ENCODE results near the gene DAB2. TPM values are rescaled to one million over a fixed set of nuclear protein-coding genes. Genes with fewer than 3 reads are reported as not detected.

The DAB2 gene
- total RNA-seq, 1 experiment from 2014 or later = 5.5 TPM

DNA sequence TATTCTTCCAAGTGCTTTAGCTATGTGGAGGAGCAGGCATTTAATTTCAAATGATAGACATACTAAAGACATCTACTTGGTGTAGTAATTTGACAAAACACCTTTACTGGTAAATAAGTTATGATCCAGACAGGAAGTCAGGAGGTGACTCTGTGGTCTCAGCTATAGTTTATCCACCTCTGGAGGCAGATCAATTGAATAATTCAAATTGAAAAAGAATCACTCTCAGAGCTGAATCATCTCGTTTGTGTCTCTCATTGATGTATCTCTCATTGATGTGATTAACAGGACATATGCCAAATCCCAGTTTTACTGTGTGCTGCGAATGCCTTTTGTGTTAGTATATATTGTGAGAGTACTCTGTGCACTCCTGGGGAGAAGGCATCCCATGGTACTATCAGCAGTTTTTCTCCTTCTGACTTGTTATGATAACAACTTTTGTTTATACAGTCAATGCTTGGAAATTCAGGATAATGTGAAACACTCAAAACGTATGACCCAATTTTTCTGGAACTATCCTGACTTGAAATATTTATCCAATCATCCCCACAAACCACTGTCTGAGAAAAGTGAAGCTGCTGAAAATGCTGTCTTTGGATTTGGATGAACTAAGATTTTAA lies 48.5 kb upstream of the DAB2 start:
- H3K4me2 ChIP-seq (ENCODE audit: low read length) = no peak overlapping the region
- no peak overlapping the region for H3K4me3 ChIP-seq (replicated peaks in 1 of 2; ENCODE audit: low read depth in 1 of 2, low read length in 2 of 2)
- POLR2A ChIA-PET = no interaction called here
- CTCF ChIA-PET = no interaction called here
- TF ChIP-seq, protein P1, sequence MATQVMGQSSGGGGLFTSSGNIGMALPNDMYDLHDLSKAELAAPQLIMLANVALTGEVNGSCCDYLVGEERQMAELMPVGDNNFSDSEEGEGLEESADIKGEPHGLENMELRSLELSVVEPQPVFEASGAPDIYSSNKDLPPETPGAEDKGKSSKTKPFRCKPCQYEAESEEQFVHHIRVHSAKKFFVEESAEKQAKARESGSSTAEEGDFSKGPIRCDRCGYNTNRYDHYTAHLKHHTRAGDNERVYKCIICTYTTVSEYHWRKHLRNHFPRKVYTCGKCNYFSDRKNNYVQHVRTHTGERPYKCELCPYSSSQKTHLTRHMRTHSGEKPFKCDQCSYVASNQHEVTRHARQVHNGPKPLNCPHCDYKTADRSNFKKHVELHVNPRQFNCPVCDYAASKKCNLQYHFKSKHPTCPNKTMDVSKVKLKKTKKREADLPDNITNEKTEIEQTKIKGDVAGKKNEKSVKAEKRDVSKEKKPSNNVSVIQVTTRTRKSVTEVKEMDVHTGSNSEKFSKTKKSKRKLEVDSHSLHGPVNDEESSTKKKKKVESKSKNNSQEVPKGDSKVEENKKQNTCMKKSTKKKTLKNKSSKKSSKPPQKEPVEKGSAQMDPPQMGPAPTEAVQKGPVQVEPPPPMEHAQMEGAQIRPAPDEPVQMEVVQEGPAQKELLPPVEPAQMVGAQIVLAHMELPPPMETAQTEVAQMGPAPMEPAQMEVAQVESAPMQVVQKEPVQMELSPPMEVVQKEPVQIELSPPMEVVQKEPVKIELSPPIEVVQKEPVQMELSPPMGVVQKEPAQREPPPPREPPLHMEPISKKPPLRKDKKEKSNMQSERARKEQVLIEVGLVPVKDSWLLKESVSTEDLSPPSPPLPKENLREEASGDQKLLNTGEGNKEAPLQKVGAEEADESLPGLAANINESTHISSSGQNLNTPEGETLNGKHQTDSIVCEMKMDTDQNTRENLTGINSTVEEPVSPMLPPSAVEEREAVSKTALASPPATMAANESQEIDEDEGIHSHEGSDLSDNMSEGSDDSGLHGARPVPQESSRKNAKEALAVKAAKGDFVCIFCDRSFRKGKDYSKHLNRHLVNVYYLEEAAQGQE (IDR thresholded peaks at IDR 0.05; ENCODE audit: low read depth) = no peak
- no peak for TF ChIP-seq SP1 (IDR thresholded peaks at IDR 0.05; ENCODE audit: low read depth)
- TF ChIP-seq ZFX (IDR thresholded peaks at IDR 0.05) = no peak
- no peak for TF ChIP-seq TCF7L2 (IDR thresholded peaks at IDR 0.05; ENCODE audit: borderline replicate concordance, extremely low read depth, insufficient read depth, insufficient read length)
- no peak for TF ChIP-seq ATF3 (IDR thresholded peaks at IDR 0.05)
- TF ChIP-seq RAD21 (IDR thresholded peaks at IDR 0.05; ENCODE audit: low read depth) = no peak
- TF ChIP-seq EZH2phosphoT487 (IDR thresholded peaks at IDR 0.05; ENCODE audit: borderline replicate concordance) = no peak
- no peak for TF ChIP-seq POLR2A (IDR thresholded peaks at IDR 0.05; ENCODE audit: borderline replicate concordance, extremely low read depth, insufficient read depth, insufficient read length)
- no peak for TF ChIP-seq ELF1 (IDR thresholded peaks at IDR 0.05; ENCODE audit: borderline replicate concordance, low read depth)
- TF ChIP-seq, protein P2, sequence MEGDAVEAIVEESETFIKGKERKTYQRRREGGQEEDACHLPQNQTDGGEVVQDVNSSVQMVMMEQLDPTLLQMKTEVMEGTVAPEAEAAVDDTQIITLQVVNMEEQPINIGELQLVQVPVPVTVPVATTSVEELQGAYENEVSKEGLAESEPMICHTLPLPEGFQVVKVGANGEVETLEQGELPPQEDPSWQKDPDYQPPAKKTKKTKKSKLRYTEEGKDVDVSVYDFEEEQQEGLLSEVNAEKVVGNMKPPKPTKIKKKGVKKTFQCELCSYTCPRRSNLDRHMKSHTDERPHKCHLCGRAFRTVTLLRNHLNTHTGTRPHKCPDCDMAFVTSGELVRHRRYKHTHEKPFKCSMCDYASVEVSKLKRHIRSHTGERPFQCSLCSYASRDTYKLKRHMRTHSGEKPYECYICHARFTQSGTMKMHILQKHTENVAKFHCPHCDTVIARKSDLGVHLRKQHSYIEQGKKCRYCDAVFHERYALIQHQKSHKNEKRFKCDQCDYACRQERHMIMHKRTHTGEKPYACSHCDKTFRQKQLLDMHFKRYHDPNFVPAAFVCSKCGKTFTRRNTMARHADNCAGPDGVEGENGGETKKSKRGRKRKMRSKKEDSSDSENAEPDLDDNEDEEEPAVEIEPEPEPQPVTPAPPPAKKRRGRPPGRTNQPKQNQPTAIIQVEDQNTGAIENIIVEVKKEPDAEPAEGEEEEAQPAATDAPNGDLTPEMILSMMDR (IDR thresholded peaks at IDR 0.05 in 2 of 3, conservative IDR thresholded peaks at IDR 0.05 in 1 of 3; ENCODE audit: borderline replicate concordance in 1 of 3, insufficient read depth in 1 of 3, low read depth in 2 of 3, low read length in 2 of 3) = no peak
- no peak for TF ChIP-seq ZBTB33 (IDR thresholded peaks at IDR 0.05; ENCODE audit: extremely low read depth, insufficient replicate concordance, low read length)
- no peak for TF ChIP-seq SRF (IDR thresholded peaks at IDR 0.05; ENCODE audit: low read depth)
- no peak for TF ChIP-seq EGR1 (IDR thresholded peaks at IDR 0.05; ENCODE audit: low read depth)
- TF ChIP-seq CBX3 (IDR thresholded peaks at IDR 0.05; ENCODE audit: low read depth) = no peak
- TF ChIP-seq YY1 (IDR thresholded peaks at IDR 0.05; ENCODE audit: extremely low read depth, insufficient replicate concordance, low read depth, low read length) = no peak
- no peak for TF ChIP-seq JUND (IDR thresholded peaks at IDR 0.05)
- no peak for TF ChIP-seq POLR2AphosphoS5 (IDR thresholded peaks at IDR 0.05; ENCODE audit: low read depth, low read length)
- no peak for TF ChIP-seq FOSL1 (IDR thresholded peaks at IDR 0.05; ENCODE audit: low read depth)
- no peak overlapping the region for H3K9ac ChIP-seq (ENCODE audit: low read length)
- H3K9me3 ChIP-seq (ENCODE audit: control insufficient read depth in 1 of 2, insufficient read depth in 1 of 2, low read depth in 1 of 2, low read length in 2 of 2) = no peaks in the 10 kb centered on the region
- ATAC-seq (no peak), DNase-seq (ENCODE audit: low read depth, low spot score) (no peak)
- intact Hi-C loops (cut with micrococcal nuclease) = no loop called here
- H4K20me1 ChIP-seq (ENCODE audit: insufficient read depth) = no peaks in the 10 kb centered on the region; the same call in 1 of the 2 replicates
- no peak overlapping the region for H2AFZ ChIP-seq (ENCODE audit: low read depth, low read length, poor library complexity, severe bottlenecking)
- no peak overlapping the region for H3K27ac ChIP-seq (ENCODE audit: low read depth, low read length)
- no peaks in the 10 kb centered on the region for H3K9me2 ChIP-seq (ENCODE audit: insufficient read depth)
- RAD21 ChIA-PET (ENCODE audit: low non-redundant PET in 1 of 2, low total read pairs in 2 of 2, uncharacterized antibody in 2 of 2, unreplicated experiment in 2 of 2) = no interaction called here
- no TSS peak for BruUV-seq (replicated peaks)
- H3K79me2 ChIP-seq (ENCODE audit: insufficient read depth, low read length) = no peaks in the 10 kb centered on the region
- no peaks in the 10 kb centered on the region for H3K27me3 ChIP-seq (ENCODE audit: insufficient read depth, low read length)
- no peaks in the 10 kb centered on the region for H3K36me3 ChIP-seq (ENCODE audit: control insufficient read depth in 1 of 2, insufficient read depth in 2 of 2, low read length in 2 of 2)
- no peaks in the 10 kb centered on the region for H3K4me1 ChIP-seq (ENCODE audit: control insufficient read depth in 1 of 2, insufficient read depth in 2 of 2, low read length in 2 of 2)

Measured in HCT116 (cell line).